Right atrium auricular region (tissue), 2 donors: ENCODE measurements around the gene TPRA1. TPM values are rescaled to one million over a fixed set of nuclear protein-coding genes. Genes with fewer than 3 reads are reported as not detected.
"Not testable (repeated sequence)": the region's sequence is repeated elsewhere in the genome, so short reads cannot be mapped to it uniquely, and the experiment has no call there.

Experiments used
- DNase-seq: peaks from one replicate; pipeline ENCODE4 v3.0.0-alpha.2; 2019; ENCODE audit warnings: low spot score
- H3K27ac ChIP-seq, 2 donors: fragments of 200-600 bp; sonication (generic); 1 replicate in 1 of 2; 2 replicates in 1 of 2; pipeline ENCODE4 v1.5.1; 2016 to 2019
- H3K27me3 ChIP-seq, 2 donors: fragments of 200-600 bp; sonication (generic); one replicate each; pipeline versions ENCODE4 v1.5.1 to v1.6.0; 2017 to 2019
- H3K36me3 ChIP-seq: fragments of 200-600 bp; sonication (generic); one replicate; pipeline ENCODE4 v1.5.1; 2016
- H3K4me1 ChIP-seq, 2 donors: fragments of 200-600 bp; sonication (generic); one replicate each; pipeline versions ENCODE4 v1.5.1 to v1.6.0; 2017 to 2019
- H3K4me3 ChIP-seq, 2 donors: fragments of 200-600 bp; sonication (generic); 1 replicate in 1 of 2; 2 replicates in 1 of 2; pipeline ENCODE4 v1.5.1; 2017 to 2019; ENCODE audit warnings: mild to moderate bottlenecking in 1 of 2, moderate library complexity in 1 of 2
- H3K9me3 ChIP-seq, 2 donors: fragments of 200-600 bp; sonication (generic); one replicate each; pipeline ENCODE4 v1.5.1; 2019
- CTCF ChIP-seq, 2 donors: fragments of 200-600 bp; sonication (generic); IDR thresholded peaks; one replicate each; pipeline ENCODE4 v1.5.1; 2019; ENCODE audit warnings: antibody characterized with exemption in 2 of 2
- total RNA-seq, 2 donors: library from RNA; depleted of rRNA; stranded (reverse); fragments of >200 nt; gene quantifications; one replicate each; pipeline ENCODE4 v1.1.0, GENCODE V29; 2016

Gene TPRA1
- total RNA-seq, 2 donors from 2014 or later, result 24.0 to 27.3 TPM

GRCh38 chr3:127534564-127534963 lies 56.0 kb downstream of the TPRA1 start:
- Histone ChIP-seq H3K9me3 (no peaks in the 10 kb centered on the region), H3K27ac (no peak overlapping the region), H3K4me3 (no peak overlapping the region), H3K27me3 (no peaks in the 10 kb centered on the region), H3K4me1 (no peaks in the 10 kb centered on the region), H3K36me3 (no peaks in the 10 kb centered on the region)
- no peak for TF ChIP-seq CTCF (IDR thresholded peaks at IDR 0.05)
- DNase-seq, result no peak

- Histone ChIP-seq H3K27me3 (no peaks in the 10 kb centered on the region), H3K36me3 (no peaks in the 10 kb centered on the region), H3K27ac (no peak overlapping the region), H3K9me3 (no peaks in the 10 kb centered on the region), H3K4me3 (no peak overlapping the region), H3K4me1 (no peaks in the 10 kb centered on the region)
- TF ChIP-seq CTCF (IDR thresholded peaks at IDR 0.05), result no peak
- no peak for DNase-seq
Observed at GRCh38 chr3:127534161-127534451, 56.4 kb downstream of the TPRA1 start.

- H3K4me1 ChIP-seq, result no peaks in the 10 kb centered on the region
- H3K36me3 ChIP-seq, result no peaks in the 10 kb centered on the region
- H3K9me3 ChIP-seq, result peaks cover 0 to 4% of the 10 kb centered on the region in 2 donors
- no peak for TF ChIP-seq CTCF (IDR thresholded peaks at IDR 0.05)
- H3K27me3 ChIP-seq, result no peaks in the 10 kb centered on the region
- DNase-seq, result peak; percentile 36
- H3K27ac ChIP-seq, result no peak overlapping the region
- no peak overlapping the region for H3K4me3 ChIP-seq
Observed at GRCh38 chr3:127532561-127533203, 57.9 kb downstream of the TPRA1 start.

GRCh38 chr3:127531821-127532220 lies 58.7 kb downstream of the TPRA1 start:
- Histone ChIP-seq H3K36me3 (no peaks in the 10 kb centered on the region), H3K27me3 (no peaks in the 10 kb centered on the region), H3K4me3 (no peak overlapping the region), H3K9me3 (peaks cover 0 to 4% of the 10 kb centered on the region in 2 donors), H3K4me1 (no peaks in the 10 kb centered on the region), H3K27ac (no peak overlapping the region)
- no peak for TF ChIP-seq CTCF (IDR thresholded peaks at IDR 0.05)
- peak; percentile 34 for DNase-seq

- not testable (repeated sequence) for H3K27me3 ChIP-seq, H3K27ac ChIP-seq, H3K4me1 ChIP-seq, H3K4me3 ChIP-seq, H3K36me3 ChIP-seq, H3K9me3 ChIP-seq
- DNase-seq, result peak; percentile 23
Observed at GRCh38 chr3:127530863-127531262, 59.7 kb downstream of the TPRA1 start.

GRCh38 chr3:127529346-127530188 lies 61.0 kb downstream of the TPRA1 start:
- Histone ChIP-seq H3K4me1 (no peaks in the 10 kb centered on the region), H3K4me3 (no peak overlapping the region), H3K36me3 (no peaks in the 10 kb centered on the region), H3K27me3 (no peaks in the 10 kb centered on the region), H3K27ac (no peak overlapping the region), H3K9me3 (peaks cover 0 to 4% of the 10 kb centered on the region in 2 donors)
- DNase-seq, result peak; percentile 44
- TF ChIP-seq CTCF (IDR thresholded peaks at IDR 0.05), result no peak
